GM21528 (cell line): ENCODE measurements around the gene PDF.
A peak's percentile ranks its signal among the peaks of the same experiment; 100 is the strongest.
"Not testable (repeated sequence)": the region's sequence is repeated elsewhere in the genome, so short reads cannot be mapped to it uniquely, and the experiment has no call there.

Experiments used
- ATAC-seq: cut with Tn5 transposase; IDR thresholded peaks from one replicate; pipeline ENCODE4 v1.9.1; 2021; ENCODE audit warnings: mild to moderate bottlenecking, moderate library complexity; ENCODE audit not compliant: unreplicated experiment, low FRiP score

The PDF gene

GRCh38 chr16:69318911-69319289 is 11.5 kb downstream of the PDF start:
- ATAC-seq: no peak

- no peak for ATAC-seq
These were observed 12.0 kb downstream of the PDF start for GRCh38 chr16:69318177-69318910.

GRCh38 chr16:69316595-69317034 is 13.8 kb downstream of the PDF start:
- no peak for ATAC-seq

GRCh38 chr16:69315486-69316311 is 14.7 kb downstream of the PDF start:
- ATAC-seq: no peak

GRCh38 chr16:69314534-69314933 is 15.9 kb downstream of the PDF start:
- no peak for ATAC-seq

GRCh38 chr16:69313469-69313868 is 16.9 kb downstream of the PDF start:
- no peak for ATAC-seq

- ATAC-seq: peak; percentile 52
These were observed 18.6 kb downstream of the PDF start for GRCh38 chr16:69311533-69312387.

- ATAC-seq: peak; percentile 89
These were observed 19.5 kb downstream of the PDF start, which contains the start of gene VPS4A for GRCh38 chr16:69310653-69311532. Gene VPS4A (plus strand): TSS chr16:69311350. CDS start chr16:69311512, 162 bp downstream.

GRCh38 chr16:69309316-69309715 is 21.1 kb downstream of the PDF start:
- ATAC-seq: no peak

GRCh38 chr16:69307856-69308255 is 22.5 kb downstream of the PDF start:
- ATAC-seq: no peak

GRCh38 chr16:69307091-69307490 is 23.3 kb downstream of the PDF start:
- no peak for ATAC-seq

GRCh38 chr16:69306031-69306430 is 24.4 kb downstream of the PDF start:
- no peak for ATAC-seq

GRCh38 chr16:69302301-69302700 is 28.1 kb downstream of the PDF start:
- ATAC-seq: no peak

- no peak for ATAC-seq
These were observed 28.5 kb downstream of the PDF start for GRCh38 chr16:69301861-69302260.

- ATAC-seq: no peak
These were observed 29.2 kb downstream of the PDF start for GRCh38 chr16:69301187-69301586.

GRCh38 chr16:69298261-69298660 is 32.1 kb downstream of the PDF start:
- ATAC-seq: no peak

GRCh38 chr16:69296771-69297170 is 33.6 kb downstream of the PDF start:
- not testable (repeated sequence) for ATAC-seq

- no peak for ATAC-seq
These were observed 36.3 kb downstream of the PDF start for GRCh38 chr16:69294051-69294450.

- no peak for ATAC-seq
These were observed 37.0 kb downstream of the PDF start for GRCh38 chr16:69293401-69293800.

GRCh38 chr16:69291657-69292056 is 38.7 kb downstream of the PDF start:
- ATAC-seq: not testable (repeated sequence)
